HG02981 (cell line): Measurements from ENCODE around the gene INF2.
"Not testable (repeated sequence)": the region's sequence is repeated elsewhere in the genome, so short reads cannot be mapped to it uniquely, and the experiment has no call there.

Source experiments
- ATAC-seq: cut with Tn5 transposase; IDR thresholded peaks from one replicate; pipeline ENCODE4 v1.9.1; 2021; ENCODE audit warnings: mild to moderate bottlenecking, moderate library complexity; ENCODE audit not compliant: unreplicated experiment

The INF2 gene

GRCh38 chr14:104689109-104689880, at the start of gene INF2:
Gene INF2, plus strand, starts transcription at chr14:104689618. Its CDS starts 11,748 bp downstream, at chr14:104701366.
- no peak for ATAC-seq

GRCh38 chr14:104639885-104640548, 49.4 kb upstream of the INF2 start:
- peak; percentile 64 for ATAC-seq

GRCh38 chr14:104640681-104641080, 48.7 kb upstream of the INF2 start:
- ATAC-seq, result no peak

GRCh38 chr14:104641753-104642539, 47.5 kb upstream of the INF2 start:
- ATAC-seq, result no peak

DNA sequence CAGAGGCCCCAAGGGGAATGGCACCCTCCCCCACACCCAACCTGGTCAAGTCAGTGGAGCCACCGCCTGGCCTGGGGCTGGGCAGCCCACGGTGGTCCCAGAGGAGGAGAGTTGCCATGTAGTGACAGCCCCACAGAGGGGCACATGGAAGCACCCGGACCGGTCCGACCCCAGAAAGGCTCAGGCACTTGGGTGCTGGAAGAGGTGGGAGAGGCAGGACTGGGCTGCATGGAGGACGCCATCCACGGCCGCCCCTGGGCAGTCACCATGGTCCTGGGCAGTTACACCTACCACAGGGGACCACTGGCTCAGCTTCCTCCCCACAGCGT, 46.9 kb upstream of the INF2 start:
- no peak for ATAC-seq

GRCh38 chr14:104643306-104643705, 46.1 kb upstream of the INF2 start:
- no peak for ATAC-seq

DNA sequence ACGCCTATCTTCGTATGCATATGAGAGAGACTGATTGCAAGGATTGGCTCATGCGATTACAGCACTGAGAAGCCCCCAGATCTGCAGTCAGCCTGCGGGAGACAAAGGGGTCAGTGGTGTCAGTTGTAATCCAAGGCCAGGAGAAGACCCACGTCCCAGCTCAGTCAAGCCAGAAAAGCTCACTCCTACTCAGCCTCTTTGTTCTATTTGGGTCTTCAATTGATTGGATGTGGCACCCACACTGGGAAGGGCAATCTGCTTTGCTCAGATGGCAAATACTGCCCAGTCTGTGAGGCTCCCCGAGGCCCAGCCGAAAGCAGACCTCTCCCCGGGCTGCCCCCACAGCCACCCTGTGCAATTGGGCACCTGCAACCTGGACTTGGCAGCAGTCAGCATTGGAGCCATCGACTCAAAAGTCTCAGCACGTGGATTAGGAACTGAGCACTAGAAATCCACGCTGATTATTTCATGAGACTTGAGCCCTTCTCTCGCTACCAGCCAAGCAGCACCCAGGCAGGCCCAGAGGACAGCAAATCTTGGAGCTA, 45.3 kb upstream of the INF2 start:
- no peak for ATAC-seq

GRCh38 chr14:104644656-104645378, 44.6 kb upstream of the INF2 start:
- ATAC-seq, result no peak

- no peak for ATAC-seq
Observed at GRCh38 chr14:104647467-104648043, 41.9 kb upstream of the INF2 start.

GRCh38 chr14:104650057-104650980, 39.1 kb upstream of the INF2 start:
- peak; percentile 61 for ATAC-seq

DNA sequence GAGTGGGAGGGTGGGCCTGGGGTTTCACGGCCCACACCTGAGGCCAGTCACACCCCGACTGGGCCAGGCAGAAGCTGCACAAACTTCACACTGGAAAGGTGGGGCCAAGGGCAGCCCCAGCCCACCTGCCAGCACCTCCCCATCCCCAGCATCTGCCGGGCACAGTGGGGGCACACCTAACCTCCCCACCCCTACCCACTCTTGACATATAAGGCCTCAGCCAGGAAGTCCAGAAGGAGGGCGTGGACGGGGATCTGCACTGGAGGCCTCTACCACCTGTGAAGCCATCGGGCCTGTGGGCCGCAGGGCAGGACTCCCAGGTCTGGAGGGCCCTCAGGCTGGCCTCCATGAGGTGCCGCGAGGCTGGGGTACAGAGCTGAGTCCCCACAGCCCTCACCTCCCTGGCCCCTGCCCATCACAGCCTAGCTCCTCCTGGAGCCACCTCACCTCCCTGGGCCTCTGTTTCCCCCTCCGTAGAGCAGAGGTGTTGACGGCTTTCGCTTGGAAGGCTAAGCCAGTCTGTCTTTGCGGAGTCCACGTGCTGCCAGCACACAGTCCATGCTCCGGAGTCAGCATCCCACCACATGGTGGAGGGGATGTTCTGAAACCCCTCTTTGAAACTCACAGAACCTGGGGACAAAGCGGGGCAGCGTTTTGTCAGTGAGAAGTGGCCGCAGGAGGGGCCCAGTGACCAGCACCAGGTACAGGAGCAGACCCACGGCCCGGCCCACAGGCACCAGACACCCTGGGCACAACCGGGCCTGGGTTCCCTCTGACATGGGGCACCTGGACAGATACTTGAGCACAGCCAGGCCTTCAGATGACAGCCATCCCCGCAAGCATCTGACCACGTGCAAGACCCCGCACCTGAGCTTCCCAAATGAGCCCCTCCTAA, 38.2 kb upstream of the INF2 start:
- ATAC-seq, result no peak

DNA sequence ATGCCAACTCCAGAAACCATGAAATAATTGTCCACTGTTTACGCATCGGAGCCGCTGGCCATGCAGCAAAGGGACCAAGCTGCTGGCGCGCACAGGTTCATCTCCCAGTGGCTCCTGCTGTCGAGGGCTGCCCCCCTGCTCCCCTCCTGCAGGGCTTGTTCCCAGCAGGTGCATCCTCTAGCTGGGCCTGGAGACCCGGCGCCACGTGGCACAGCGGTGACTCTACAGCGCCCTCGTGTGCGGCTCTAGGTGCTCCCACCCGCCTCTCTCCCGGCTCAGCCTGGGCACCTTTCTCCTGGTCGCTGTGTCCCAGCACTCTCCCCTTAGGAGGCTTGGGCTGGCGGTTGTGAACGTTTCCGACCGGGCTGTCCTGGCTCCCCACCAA, 37.5 kb upstream of the INF2 start:
- ATAC-seq, result no peak

- no peak for ATAC-seq
Observed at GRCh38 chr14:104652386-104652785, 37.0 kb upstream of the INF2 start.

- ATAC-seq, result not testable (repeated sequence)
Observed at GRCh38 chr14:104653130-104653920, 36.1 kb upstream of the INF2 start.

- no peak for ATAC-seq
Observed at GRCh38 chr14:104654119-104654518, 35.3 kb upstream of the INF2 start.

DNA sequence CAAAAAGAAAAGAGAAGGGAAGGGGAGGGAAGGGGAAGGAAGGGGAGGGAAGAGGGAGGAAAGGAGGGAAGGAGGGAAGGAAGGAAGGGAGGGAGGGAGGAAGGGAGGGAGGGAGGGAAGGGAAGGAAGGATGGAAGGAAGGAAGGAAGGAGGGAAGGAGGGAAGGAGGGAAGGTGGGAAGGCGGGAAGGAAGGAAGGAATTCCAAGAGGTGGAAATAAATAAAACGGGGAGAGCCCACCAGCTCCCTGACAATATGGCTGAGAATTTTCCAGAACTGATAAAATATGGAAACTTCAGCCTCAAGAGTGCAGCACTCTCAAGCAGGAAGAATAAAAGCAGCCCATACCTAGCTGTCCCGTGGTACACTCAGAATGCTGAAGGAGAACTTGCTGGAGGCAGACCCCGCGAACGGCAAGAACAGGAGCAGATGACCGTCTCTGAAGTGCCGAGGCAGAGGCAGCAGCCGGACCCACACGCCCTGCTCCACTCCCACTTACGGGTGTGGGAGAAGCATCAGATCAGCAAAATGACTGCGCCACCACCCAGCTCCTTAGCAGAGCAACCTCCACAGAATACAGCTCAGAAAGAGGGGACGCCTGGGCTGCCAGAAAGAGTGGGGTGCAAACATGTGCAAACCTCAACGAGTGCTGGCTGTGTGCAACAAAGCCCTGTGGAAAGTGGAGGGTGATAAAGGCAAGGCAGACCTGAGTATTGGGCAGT, 34.1 kb upstream of the INF2 start:
- ATAC-seq, result no peak
